Measurements from ENCODE around the gene SUSD1.

DNA sequence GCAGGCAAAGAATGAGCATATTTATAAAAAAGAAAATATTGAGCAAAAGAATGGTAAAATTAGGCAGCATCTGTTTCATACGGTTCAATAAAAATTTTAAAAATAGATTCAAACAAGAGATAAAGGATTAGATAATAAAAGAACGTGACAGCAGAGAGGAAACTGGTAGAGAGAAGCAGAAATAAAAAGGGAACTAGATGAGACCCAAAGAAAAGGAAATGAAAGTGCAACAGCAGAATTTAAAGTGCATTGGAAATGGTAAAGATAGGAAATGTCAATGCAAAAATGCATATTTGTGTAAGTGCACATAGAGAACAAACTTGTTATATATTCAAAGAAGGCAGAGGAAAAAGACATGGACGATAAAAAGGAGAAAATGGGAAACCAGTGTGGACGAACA is 70.2 kb downstream of the SUSD1 start:
- no peak for TF ChIP-seq EZH2 (IDR thresholded peaks at IDR 0.05; ENCODE audit: borderline replicate concordance, low read depth, low read length, severe bottlenecking)
- TF ChIP-seq CTCF (IDR thresholded peaks at IDR 0.05; ENCODE audit: borderline replicate concordance, extremely low read depth, low read length, poor library complexity, severe bottlenecking), result no peak

Measured in DND-41 (cell line).